Central memory CD8-positive, alpha-beta T cell (primary cell): ENCODE data around the gene LRRK2.

Source experiments
- ATAC-seq: fragments of 150-1000 bp; cut with Tn5 transposase; replicated peaks from 2 replicates; pipeline ENCODE4 v1.10.0; 2022; ENCODE audit warnings: mild to moderate bottlenecking, moderate FRiP score, moderate number of reproducible peaks; ENCODE audit not compliant: poor library complexity, severe bottlenecking; ENCODE audit errors: extremely low read depth
- DNase-seq, 2 donors: peaks; one replicate each; pipeline ENCODE4 v3.0.0; 2021; ENCODE audit warnings: low spot score in 2 of 2
- H3K27ac Mint-ChIP-seq: one replicate; pipeline ENCODE4 v1.8.0; 2022; ENCODE audit warnings: low read depth, mild to moderate bottlenecking, moderate library complexity, mixed read lengths
- H3K27me3 Mint-ChIP-seq: one replicate; pipeline ENCODE4 v1.8.0; 2022; ENCODE audit warnings: mixed read lengths
- H3K36me3 Mint-ChIP-seq: one replicate; pipeline ENCODE4 v1.8.0; 2022; ENCODE audit warnings: mild to moderate bottlenecking, moderate library complexity, mixed read lengths; ENCODE audit not compliant: insufficient read depth
- H3K4me1 Mint-ChIP-seq: one replicate; pipeline ENCODE4 v1.8.0; 2022; ENCODE audit warnings: mixed read lengths
- H3K4me3 Mint-ChIP-seq: one replicate; pipeline ENCODE4 v1.8.0; 2022; ENCODE audit warnings: mild to moderate bottlenecking, moderate library complexity, mixed read lengths
- H3K9me3 Mint-ChIP-seq: one replicate; pipeline ENCODE4 v1.8.0; 2022; ENCODE audit warnings: mixed read lengths

Gene LRRK2

GRCh38 chr12:40222247-40222646 lies 2.5 kb upstream of the LRRK2 start:
- H3K36me3 Mint-ChIP-seq: no peaks in the 10 kb centered on the region
- peaks cover 9% of the 10 kb centered on the region for H3K4me1 Mint-ChIP-seq
- ATAC-seq (no peak), DNase-seq (no peak)
- H3K4me3 Mint-ChIP-seq: no peak overlapping the region
- H3K27me3 Mint-ChIP-seq: peaks cover 24% of the 10 kb centered on the region
- no peak overlapping the region for H3K27ac Mint-ChIP-seq
- no peaks in the 10 kb centered on the region for H3K9me3 Mint-ChIP-seq

GRCh38 chr12:40223646-40224045 lies 1.2 kb upstream of the LRRK2 start:
- peaks cover 9% of the 10 kb centered on the region for H3K4me1 Mint-ChIP-seq
- DNase-seq (no peak), ATAC-seq (no peak)
- no peaks in the 10 kb centered on the region for H3K36me3 Mint-ChIP-seq
- peaks cover 24% of the 10 kb centered on the region for H3K27me3 Mint-ChIP-seq
- peak overlapping the region; percentile 66 for H3K4me3 Mint-ChIP-seq
- H3K9me3 Mint-ChIP-seq: no peaks in the 10 kb centered on the region
- H3K27ac Mint-ChIP-seq: peak overlapping the region; percentile 51

GRCh38 chr12:40225337-40225983 lies 663 bp downstream of the LRRK2 start:
- no peaks in the 10 kb centered on the region for H3K36me3 Mint-ChIP-seq
- peaks cover 24% of the 10 kb centered on the region for H3K27me3 Mint-ChIP-seq
- peak overlapping the region; percentile 32 for H3K27ac Mint-ChIP-seq

GRCh38 chr12:40225984-40226602 lies 1.3 kb downstream of the LRRK2 start:
- Mint-ChIP-seq H3K9me3 (no peaks in the 10 kb centered on the region), H3K4me3 (peak overlapping the region; percentile 66), H3K27me3 (peaks cover 24% of the 10 kb centered on the region), H3K4me1 (peaks cover 9% of the 10 kb centered on the region), H3K36me3 (no peaks in the 10 kb centered on the region), H3K27ac (no peak overlapping the region)
- DNase-seq (no peak), ATAC-seq (no peak)

More at GRCh38 chr12:40225337-40225983, 663 bp downstream of the LRRK2 start:
- Mint-ChIP-seq H3K4me1 (peaks cover 9% of the 10 kb centered on the region), H3K9me3 (no peaks in the 10 kb centered on the region), H3K4me3 (peak overlapping the region; percentile 66)
- ATAC-seq (no peak), DNase-seq (no peak)

- Mint-ChIP-seq H3K27ac (no peak overlapping the region), H3K9me3 (no peaks in the 10 kb centered on the region), H3K36me3 (no peaks in the 10 kb centered on the region), H3K27me3 (peaks cover 24% of the 10 kb centered on the region), H3K4me3 (no peak overlapping the region), H3K4me1 (peaks cover 9% of the 10 kb centered on the region)
- no peak for DNase-seq
- ATAC-seq: no peak
Measured at GRCh38 chr12:40226705-40227104, 1.9 kb downstream of the LRRK2 start.

GRCh38 chr12:40227447-40227846 lies 2.6 kb downstream of the LRRK2 start:
- peaks cover 24% of the 10 kb centered on the region for H3K27me3 Mint-ChIP-seq
- H3K36me3 Mint-ChIP-seq: no peaks in the 10 kb centered on the region
- no peak overlapping the region for H3K27ac Mint-ChIP-seq
- H3K4me3 Mint-ChIP-seq: no peak overlapping the region
- no peak for ATAC-seq
- no peak for DNase-seq
- no peaks in the 10 kb centered on the region for H3K9me3 Mint-ChIP-seq
- H3K4me1 Mint-ChIP-seq: peaks cover 9% of the 10 kb centered on the region

- DNase-seq (no peak), ATAC-seq (no peak)
- Mint-ChIP-seq H3K9me3 (no peaks in the 10 kb centered on the region), H3K4me1 (peaks cover 9% of the 10 kb centered on the region), H3K27me3 (peaks cover 11% of the 10 kb centered on the region), H3K4me3 (no peak overlapping the region), H3K27ac (no peak overlapping the region), H3K36me3 (no peaks in the 10 kb centered on the region)
Measured at GRCh38 chr12:40228727-40229126, 3.9 kb downstream of the LRRK2 start.

GRCh38 chr12:40229690-40230651 lies 5.2 kb downstream of the LRRK2 start:
- H3K4me1 Mint-ChIP-seq: peaks cover 9% of the 10 kb centered on the region
- no peak overlapping the region for H3K27ac Mint-ChIP-seq
- ATAC-seq: no peak

GRCh38 chr12:40232602-40233001 lies 7.8 kb downstream of the LRRK2 start:
- Mint-ChIP-seq H3K4me1 (no peaks in the 10 kb centered on the region), H3K36me3 (no peaks in the 10 kb centered on the region), H3K4me3 (no peak overlapping the region), H3K27me3 (no peaks in the 10 kb centered on the region), H3K27ac (no peak overlapping the region), H3K9me3 (no peaks in the 10 kb centered on the region)
- DNase-seq (no peak), ATAC-seq (no peak)

More at GRCh38 chr12:40229690-40230651, 5.2 kb downstream of the LRRK2 start:
- Mint-ChIP-seq H3K36me3 (no peaks in the 10 kb centered on the region), H3K27me3 (peaks cover 8% of the 10 kb centered on the region), H3K4me3 (no peak overlapping the region), H3K9me3 (no peaks in the 10 kb centered on the region)
- no peak for DNase-seq

GRCh38 chr12:40233741-40234367 lies 9.1 kb downstream of the LRRK2 start:
- Mint-ChIP-seq H3K4me1 (no peaks in the 10 kb centered on the region), H3K27ac (no peak overlapping the region), H3K27me3 (no peaks in the 10 kb centered on the region), H3K36me3 (no peaks in the 10 kb centered on the region), H3K4me3 (no peak overlapping the region), H3K9me3 (no peaks in the 10 kb centered on the region)
- no peak for ATAC-seq
- no peak for DNase-seq

- no peaks in the 10 kb centered on the region for H3K36me3 Mint-ChIP-seq
- no peak for ATAC-seq
- H3K9me3 Mint-ChIP-seq: no peaks in the 10 kb centered on the region
- no peaks in the 10 kb centered on the region for H3K27me3 Mint-ChIP-seq
- no peak overlapping the region for H3K27ac Mint-ChIP-seq
- H3K4me1 Mint-ChIP-seq: no peaks in the 10 kb centered on the region
- H3K4me3 Mint-ChIP-seq: no peak overlapping the region
- DNase-seq: no peak
Measured at GRCh38 chr12:40236357-40236850, 11.6 kb downstream of the LRRK2 start.

- Mint-ChIP-seq H3K36me3 (no peaks in the 10 kb centered on the region), H3K4me1 (no peaks in the 10 kb centered on the region), H3K9me3 (no peaks in the 10 kb centered on the region), H3K27ac (no peak overlapping the region), H3K27me3 (no peaks in the 10 kb centered on the region), H3K4me3 (no peak overlapping the region)
- DNase-seq (no peak), ATAC-seq (no peak)
Measured at GRCh38 chr12:40238266-40238902, 13.6 kb downstream of the LRRK2 start.
